HG03460 (cell line): ENCODE measurements around the gene CLDN10.

Source experiments
- ATAC-seq: cut with Tn5 transposase; IDR thresholded peaks from one replicate; pipeline ENCODE4 v1.9.1; 2021; ENCODE audit not compliant: unreplicated experiment

CLDN10 gene

GRCh38 chr13:95596701-95597100 is 44.2 kb downstream of the CLDN10 start:
- ATAC-seq, result no peak

GRCh38 chr13:95601216-95601615 is 48.7 kb downstream of the CLDN10 start:
- no peak for ATAC-seq

- ATAC-seq, result no peak
These were observed 49.4 kb downstream of the CLDN10 start for GRCh38 chr13:95601906-95602305.

- no peak for ATAC-seq
These were observed 51.5 kb downstream of the CLDN10 start for GRCh38 chr13:95603887-95604555.

- ATAC-seq, result no peak
These were observed 52.0 kb downstream of the CLDN10 start for GRCh38 chr13:95604556-95604915.

GRCh38 chr13:95605448-95606125 is 53.1 kb downstream of the CLDN10 start:
- no peak for ATAC-seq

- ATAC-seq, result no peak
These were observed 54.8 kb downstream of the CLDN10 start for GRCh38 chr13:95607366-95607765.

GRCh38 chr13:95608640-95609323 is 56.3 kb downstream of the CLDN10 start:
- ATAC-seq, result no peak

- no peak for ATAC-seq
These were observed 62.2 kb downstream of the CLDN10 start for GRCh38 chr13:95614641-95615245.

- ATAC-seq, result no peak
These were observed 63.0 kb downstream of the CLDN10 start for GRCh38 chr13:95615539-95615938.

- no peak for ATAC-seq
These were observed 67.7 kb downstream of the CLDN10 start for GRCh38 chr13:95620030-95620824.

- ATAC-seq, result no peak
These were observed 68.4 kb downstream of the CLDN10 start for GRCh38 chr13:95620825-95621498.

- no peak for ATAC-seq
These were observed 70.6 kb downstream of the CLDN10 start for GRCh38 chr13:95623141-95623540.

GRCh38 chr13:95624020-95624419 is 71.5 kb downstream of the CLDN10 start:
- no peak for ATAC-seq

- ATAC-seq, result no peak
These were observed 74.2 kb downstream of the CLDN10 start for GRCh38 chr13:95626768-95627167.

GRCh38 chr13:95627590-95627989 is 75.1 kb downstream of the CLDN10 start:
- ATAC-seq, result no peak

GRCh38 chr13:95628488-95628887 is 76.0 kb downstream of the CLDN10 start:
- ATAC-seq, result no peak

GRCh38 chr13:95629071-95629470 is 76.6 kb downstream of the CLDN10 start:
- no peak for ATAC-seq
